GM12892 (cell line): Measurements from ENCODE around the gene ACOT6.

Experiments
- POLR2AphosphoS5 ChIP-seq: IDR thresholded peaks from 2 replicates; pipeline ENCODE4 v1.6.1; 2011; ENCODE audit warnings: low read depth, low read length, control low read depth
- TAF1 ChIP-seq: IDR thresholded peaks from 2 replicates; pipeline ENCODE4 v1.6.1; 2011; ENCODE audit warnings: low read depth, mild to moderate bottlenecking, control low read depth, low read length, borderline replicate concordance

- no peak for TF ChIP-seq POLR2AphosphoS5
- TF ChIP-seq TAF1, result no peak
Observed at GRCh38 chr14:73661872-73662271, 49.6 kb downstream of the ACOT6 start.
